CD8-positive, alpha-beta memory T cell (primary cell): Measurements from ENCODE around the gene NCOA7. TPM values are rescaled to one million over a fixed set of nuclear protein-coding genes. Genes with fewer than 3 reads are reported as not detected.
A peak's percentile ranks its signal among the peaks of the same experiment; 100 is the strongest.
"Not testable (repeated sequence)": the region's sequence is repeated elsewhere in the genome, so short reads cannot be mapped to it uniquely, and the experiment has no call there.

Experiments
- CTCF ChIA-PET: fragments of 350-600 bp; sonication (Branson Sonifier 250); formaldehyde crosslinking; loops from one replicate; lab custom pipeline; 2021; ENCODE audit warnings: antibody characterized with exemption; lab: Charles Lee
- POLR2A ChIA-PET: fragments of 350-600 bp; sonication (Branson Sonifier 250); formaldehyde crosslinking; loops from one replicate; lab custom pipeline; 2021; ENCODE audit warnings: antibody characterized with exemption; lab: Charles Lee
- DNase-seq, 5 donors: peaks; one replicate each; pipeline versions ENCODE4 v3.0.0 to v3.0.0-alpha.2; 2020 to 2022; ENCODE audit warnings: mixed read lengths in 1 of 5
- H3K27ac ChIP-seq: one replicate; pipeline ENCODE4 v1.7.0; 2013; ENCODE audit warnings: low read depth, mild to moderate bottlenecking, low read length, moderate library complexity
- H3K27me3 ChIP-seq: 2 replicates; pipeline ENCODE4 v1.7.0; 2013; ENCODE audit warnings: low read length, mild to moderate bottlenecking; ENCODE audit not compliant: insufficient read depth, poor library complexity, severe bottlenecking
- H3K36me3 ChIP-seq: 2 replicates; pipeline ENCODE4 v1.7.0; 2013; ENCODE audit warnings: mild to moderate bottlenecking, low read length, moderate library complexity; ENCODE audit not compliant: insufficient read depth
- H3K4me1 ChIP-seq: 2 replicates; pipeline ENCODE4 v1.7.0; 2013; ENCODE audit warnings: mild to moderate bottlenecking, low read length, moderate library complexity; ENCODE audit not compliant: insufficient read depth
- H3K4me3 ChIP-seq: 2 replicates; pipeline ENCODE4 v1.7.0; 2013; ENCODE audit warnings: mild to moderate bottlenecking, low read length
- H3K9me3 ChIP-seq: 2 replicates; pipeline ENCODE4 v1.7.0; 2013; ENCODE audit warnings: mild to moderate bottlenecking, low read length
- H3K27ac Mint-ChIP-seq, 8 donors: one replicate each; pipeline ENCODE4 v1.8.0; 2020 to 2021; ENCODE audit warnings: mixed read lengths in 8 of 8, mild to moderate bottlenecking in 6 of 8, inconsistent platforms in 3 of 8, moderate library complexity in 3 of 8
- H3K27me3 Mint-ChIP-seq, 2 donors: one replicate each; pipeline ENCODE4 v1.8.0; 2020 to 2021; ENCODE audit warnings: mixed read lengths in 2 of 2, mild to moderate bottlenecking in 1 of 2, moderate library complexity in 1 of 2
- H3K36me3 Mint-ChIP-seq, 3 donors: one replicate each; pipeline ENCODE4 v1.8.0; 2020 to 2021; ENCODE audit warnings: mixed read lengths in 3 of 3, inconsistent platforms in 1 of 3, mild to moderate bottlenecking in 1 of 3
- H3K4me1 Mint-ChIP-seq, 3 donors: one replicate each; pipeline ENCODE4 v1.8.0; 2020 to 2021; ENCODE audit warnings: mixed read lengths in 3 of 3, inconsistent platforms in 1 of 3, mild to moderate bottlenecking in 1 of 3
- H3K4me3 Mint-ChIP-seq, 7 donors: one replicate each; pipeline ENCODE4 v1.8.0; 2020 to 2021; ENCODE audit warnings: mixed read lengths in 7 of 7, mild to moderate bottlenecking in 6 of 7, moderate library complexity in 4 of 7, inconsistent platforms in 2 of 7
- H3K9me3 Mint-ChIP-seq, 5 donors: one replicate each; pipeline ENCODE4 v1.8.0; 2020 to 2022; ENCODE audit warnings: mixed read lengths in 5 of 5, mild to moderate bottlenecking in 3 of 5, moderate library complexity in 2 of 5, inconsistent platforms in 1 of 5
- polyA plus RNA-seq: library from polyadenylated mRNA; unstranded; fragments of 300-500 nt; fragmentation: Illumina TruSeq; gene quantifications from one replicate; pipeline ENCODE4 v1.2.3, GENCODE V29; 2021
- total RNA-seq, 2 experiments: library from RNA; stranded (reverse); gene quantifications; one replicate each; pipeline ENCODE4 v1.2.3, GENCODE V29; 2021

NCOA7 gene
- total and polyA plus RNA-seq, 3 experiments from 2014 or later, result 38.3 to 62.5 (median 54.7) TPM

- ChIA-PET CTCF (no interaction called here), POLR2A (no interaction called here)
- H3K9me3 Mint-ChIP-seq, result no peaks in the 10 kb centered on the region
Observed at GRCh38 chr6:125930765-125931418, 140.1 kb downstream of the NCOA7 start.

DNA sequence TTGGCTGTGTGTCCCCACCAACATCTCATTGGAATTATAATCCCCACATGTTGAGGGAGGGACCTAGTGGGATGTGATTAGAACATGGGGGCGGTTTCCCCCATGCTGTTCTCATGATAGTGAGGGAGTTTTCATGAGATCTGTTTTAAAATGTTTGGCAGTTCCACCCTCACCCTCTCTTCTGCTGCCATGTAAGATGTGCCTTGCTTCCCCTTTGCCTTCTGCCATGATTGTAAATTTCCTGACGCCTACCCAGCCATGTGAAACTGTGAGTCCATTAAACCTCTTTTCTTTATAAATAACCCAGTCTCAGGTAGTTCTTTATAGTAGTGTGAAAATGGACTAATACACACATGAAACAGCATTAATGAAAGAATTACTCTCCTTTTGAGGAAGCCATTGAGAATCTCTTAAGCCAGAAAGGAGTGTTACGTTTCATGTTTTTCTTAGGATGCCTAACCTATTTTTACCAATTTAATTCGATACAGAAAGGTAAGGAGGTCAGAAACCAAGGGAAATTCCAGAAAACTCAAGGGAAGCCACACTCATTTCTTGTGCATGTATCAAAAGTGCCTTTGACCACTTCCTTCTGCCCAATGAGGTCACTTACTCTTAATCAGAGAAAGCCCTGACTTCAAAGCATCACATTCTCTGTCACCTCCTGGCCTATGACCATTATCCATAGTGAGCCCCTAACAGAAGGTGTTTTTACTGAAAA, 141.1 kb downstream of the NCOA7 start:
- H3K27me3 Mint-ChIP-seq, result no peaks in the 10 kb centered on the region
- DNase-seq, result no peak
- no peaks in the 10 kb centered on the region for H3K36me3 ChIP-seq
- no peaks in the 10 kb centered on the region for H3K27me3 ChIP-seq
- CTCF ChIA-PET, result interaction anchor here (1.0 kb wide), 1 partner anchor 83 kb away, joined by 3 read pairs; no protein-coding TSS in a partner anchor
- peaks cover 5 to 35% (median 20%) of the 10 kb centered on the region in 3 donors for H3K36me3 Mint-ChIP-seq
- H3K27ac Mint-ChIP-seq, result peak overlapping the region in 4 of 8 donors; percentile 25 to 91 (median 46)
- POLR2A ChIA-PET, result no interaction called here
- H3K4me3 Mint-ChIP-seq, result no peak overlapping the region
- no peak overlapping the region for H3K4me3 ChIP-seq
- H3K4me1 ChIP-seq, result no peaks in the 10 kb centered on the region
- no peak overlapping the region for H3K27ac ChIP-seq
- H3K9me3 Mint-ChIP-seq, result no peaks in the 10 kb centered on the region
- no peaks in the 10 kb centered on the region for H3K9me3 ChIP-seq
- H3K4me1 Mint-ChIP-seq, result no peaks in the 10 kb centered on the region

More at GRCh38 chr6:125930765-125931418, 140.1 kb downstream of the NCOA7 start:
- H3K27me3 ChIP-seq, result no peaks in the 10 kb centered on the region
- H3K4me3 ChIP-seq, result no peak overlapping the region
- H3K9me3 ChIP-seq, result no peaks in the 10 kb centered on the region
- DNase-seq, result no peak
- Mint-ChIP-seq H3K27me3 (no peaks in the 10 kb centered on the region), H3K27ac (peak overlapping the region in 2 of 8 donors; percentile 24 to 38), H3K36me3 (peaks cover 5 to 42% (median 24%) of the 10 kb centered on the region in 3 donors), H3K4me3 (no peak overlapping the region), H3K4me1 (no peaks in the 10 kb centered on the region)
- H3K36me3 ChIP-seq, result no peaks in the 10 kb centered on the region
- H3K4me1 ChIP-seq, result no peaks in the 10 kb centered on the region
- H3K27ac ChIP-seq, result no peak overlapping the region

DNA sequence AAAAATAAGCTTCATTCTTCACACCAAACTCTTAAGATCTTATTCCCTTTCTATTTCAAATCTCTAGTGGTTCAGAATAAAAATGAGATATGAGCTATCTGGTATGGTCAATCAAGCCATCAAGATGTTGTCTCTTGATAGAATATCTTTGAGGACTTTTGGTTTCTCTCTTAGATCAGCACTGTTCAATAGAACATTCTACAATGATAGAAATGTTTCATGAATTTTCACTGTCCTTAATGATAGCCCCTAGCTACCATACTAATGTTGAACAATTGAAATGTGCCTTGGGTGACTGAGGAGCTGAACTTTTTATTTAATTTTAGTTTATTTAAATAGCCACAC, 141.7 kb downstream of the NCOA7 start:
- H3K4me1 Mint-ChIP-seq, result no peaks in the 10 kb centered on the region
- CTCF ChIA-PET, result interaction anchor here (1.0 kb wide), 1 partner anchor 83 kb away, joined by 3 read pairs; no protein-coding TSS in a partner anchor

GRCh38 chr6:125935520-125935919, 144.8 kb downstream of the NCOA7 start:
- CTCF ChIA-PET, result interaction anchor here (2.2 kb wide), 1 partner anchor 21 kb away, joined by 5 read pairs; no protein-coding TSS in a partner anchor
- H3K27ac ChIP-seq, H3K9me3 ChIP-seq, H3K4me3 ChIP-seq, H3K27ac Mint-ChIP-seq, H3K27me3 ChIP-seq, H3K9me3 Mint-ChIP-seq, H3K4me1 ChIP-seq, H3K4me3 Mint-ChIP-seq, POLR2A ChIA-PET, H3K4me1 Mint-ChIP-seq, H3K36me3 ChIP-seq, DNase-seq: not testable (repeated sequence)
- peaks cover 0 to 13% (median 8%) of the 10 kb centered on the region in 3 donors for H3K36me3 Mint-ChIP-seq
- H3K27me3 Mint-ChIP-seq, result peaks cover 5 to 13% of the 10 kb centered on the region in 2 donors

More for the DNA sequence above, 141.7 kb downstream of the NCOA7 start:
- POLR2A ChIA-PET, result no interaction called here
- H3K4me3 ChIP-seq, result no peak overlapping the region
- no peaks in the 10 kb centered on the region for H3K27me3 ChIP-seq
- no peak for DNase-seq
- H3K9me3 ChIP-seq, result no peaks in the 10 kb centered on the region
- no peak overlapping the region for H3K27ac ChIP-seq
- H3K9me3 Mint-ChIP-seq, result no peaks in the 10 kb centered on the region
- peaks cover 5 to 31% (median 20%) of the 10 kb centered on the region in 3 donors for H3K36me3 Mint-ChIP-seq
- no peak overlapping the region for H3K4me3 Mint-ChIP-seq
- H3K27ac Mint-ChIP-seq, result peak overlapping the region in 3 of 8 donors; percentile 36 to 91 (median 57)
- no peaks in the 10 kb centered on the region for H3K36me3 ChIP-seq
- no peaks in the 10 kb centered on the region for H3K27me3 Mint-ChIP-seq
- no peaks in the 10 kb centered on the region for H3K4me1 ChIP-seq

GRCh38 chr6:125939026-125939425, 148.3 kb downstream of the NCOA7 start:
- H3K4me3 Mint-ChIP-seq, result no peak overlapping the region
- no peaks in the 10 kb centered on the region for H3K9me3 ChIP-seq
- DNase-seq, result no peak
- H3K4me3 ChIP-seq, result no peak overlapping the region
- no peaks in the 10 kb centered on the region for H3K36me3 ChIP-seq
- H3K27me3 Mint-ChIP-seq, result peaks cover 5 to 25% of the 10 kb centered on the region in 2 donors
- H3K27me3 ChIP-seq, result peaks cover 4% of the 10 kb centered on the region
- no peak overlapping the region for H3K27ac ChIP-seq
- CTCF ChIA-PET, result no interaction called here
- H3K4me1 ChIP-seq, result no peaks in the 10 kb centered on the region
- H3K36me3 Mint-ChIP-seq, result peaks cover 0 to 5% (median 0%) of the 10 kb centered on the region in 3 donors
- POLR2A ChIA-PET, result no interaction called here
- H3K9me3 Mint-ChIP-seq, result no peaks in the 10 kb centered on the region
- H3K27ac Mint-ChIP-seq, result no peak overlapping the region
- no peaks in the 10 kb centered on the region for H3K4me1 Mint-ChIP-seq

- ChIA-PET POLR2A (no interaction called here), CTCF (no interaction called here)
- H3K4me3 Mint-ChIP-seq, result no peak overlapping the region
- no peaks in the 10 kb centered on the region for H3K4me1 Mint-ChIP-seq
- peaks cover 4% of the 10 kb centered on the region for H3K27me3 ChIP-seq
- no peaks in the 10 kb centered on the region for H3K9me3 Mint-ChIP-seq
- H3K4me3 ChIP-seq, result no peak overlapping the region
- no peaks in the 10 kb centered on the region for H3K9me3 ChIP-seq
- H3K27ac Mint-ChIP-seq, result no peak overlapping the region
- peaks cover 0 to 5% (median 0%) of the 10 kb centered on the region in 3 donors for H3K36me3 Mint-ChIP-seq
- H3K27ac ChIP-seq, result no peak overlapping the region
- H3K4me1 ChIP-seq, result no peaks in the 10 kb centered on the region
- DNase-seq, result no peak
- no peaks in the 10 kb centered on the region for H3K36me3 ChIP-seq
- H3K27me3 Mint-ChIP-seq, result peaks cover 5 to 25% of the 10 kb centered on the region in 2 donors
Observed at GRCh38 chr6:125939791-125940190, 149.0 kb downstream of the NCOA7 start.

DNA sequence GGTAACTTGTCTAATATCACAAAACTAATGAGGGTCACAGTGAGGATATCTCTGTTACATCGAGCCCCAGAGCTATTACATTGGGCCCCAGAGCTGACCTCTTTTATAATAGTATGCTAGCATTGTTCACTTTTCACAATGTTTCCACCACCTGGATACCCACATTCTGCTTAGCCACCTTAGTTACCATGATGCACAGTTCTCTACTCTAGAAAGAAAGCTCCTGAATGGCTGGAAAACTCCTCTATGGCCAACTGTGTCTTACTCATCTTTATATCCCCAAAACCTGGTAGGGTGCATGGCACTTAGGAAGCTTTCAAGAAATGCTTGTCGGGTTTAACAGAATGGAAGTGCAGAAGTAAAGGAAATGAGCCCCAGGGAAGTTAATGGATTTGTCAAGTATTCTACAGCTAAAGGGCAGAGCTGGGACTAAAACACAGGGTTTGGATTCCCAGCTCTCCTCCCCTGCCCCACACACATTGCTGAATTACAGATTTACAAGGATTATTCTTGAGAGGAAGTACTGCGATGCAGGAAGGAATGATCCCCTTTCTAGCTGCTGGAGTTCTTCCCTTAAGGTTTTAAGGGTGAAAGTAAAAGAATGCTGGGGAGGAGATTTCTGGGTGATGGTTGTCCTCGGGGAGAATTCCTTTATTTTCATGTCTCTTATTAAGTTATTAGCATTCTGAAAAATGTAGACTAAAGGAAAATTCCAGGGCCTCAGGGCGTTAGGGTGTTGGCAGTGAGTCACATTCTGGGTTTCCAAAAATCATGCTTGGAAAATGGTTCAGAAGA, 149.7 kb downstream of the NCOA7 start:
- POLR2A ChIA-PET, result no interaction called here

More for the DNA sequence above, 149.7 kb downstream of the NCOA7 start:
- Histone ChIP-seq H3K9me3 (no peaks in the 10 kb centered on the region), H3K27ac (no peak overlapping the region), H3K4me1 (no peaks in the 10 kb centered on the region), H3K27me3 (peaks cover 4% of the 10 kb centered on the region), H3K36me3 (no peaks in the 10 kb centered on the region), H3K4me3 (no peak overlapping the region)
- no peaks in the 10 kb centered on the region for H3K9me3 Mint-ChIP-seq
- DNase-seq, result no peak
- H3K4me3 Mint-ChIP-seq, result no peak overlapping the region
- CTCF ChIA-PET, result interaction anchor here (0.7 kb wide), 2 partner anchors 17 to 150 kb away, joined by 3 read pairs; partner anchors contain the start of gene NCOA7
- no peaks in the 10 kb centered on the region for H3K4me1 Mint-ChIP-seq
- peaks cover 5 to 25% of the 10 kb centered on the region in 2 donors for H3K27me3 Mint-ChIP-seq
- H3K27ac Mint-ChIP-seq, result no peak overlapping the region
- H3K36me3 Mint-ChIP-seq, result peaks cover 0 to 5% (median 0%) of the 10 kb centered on the region in 3 donors
